Fibroblast of skin of back (primary cell): ENCODE measurements around the gene MAF.

Source experiments
- DNase-seq: peaks from one replicate; pipeline ENCODE4 v3.0.0-alpha.2; 2013

MAF gene

DNA sequence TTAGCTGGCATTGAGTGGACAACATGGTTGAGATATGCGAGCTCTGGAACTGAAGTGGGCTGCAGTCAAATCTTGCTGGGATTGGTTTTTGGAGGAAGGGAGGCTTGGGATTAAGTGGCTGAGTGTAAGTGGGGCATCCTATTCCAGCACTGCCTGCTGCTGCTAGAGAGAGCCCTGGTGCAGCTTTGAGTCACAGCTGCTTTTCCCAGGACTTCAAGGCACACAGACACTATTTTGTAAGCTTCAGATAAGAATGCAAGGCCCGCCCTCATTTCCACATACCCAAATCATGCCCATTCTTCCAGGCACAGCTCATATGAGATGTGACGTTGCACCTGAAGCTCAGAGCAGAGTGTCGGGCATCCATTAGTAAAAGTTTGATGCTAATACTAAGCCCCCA, 10.2 kb upstream of the MAF start:
- no peak for DNase-seq

DNA sequence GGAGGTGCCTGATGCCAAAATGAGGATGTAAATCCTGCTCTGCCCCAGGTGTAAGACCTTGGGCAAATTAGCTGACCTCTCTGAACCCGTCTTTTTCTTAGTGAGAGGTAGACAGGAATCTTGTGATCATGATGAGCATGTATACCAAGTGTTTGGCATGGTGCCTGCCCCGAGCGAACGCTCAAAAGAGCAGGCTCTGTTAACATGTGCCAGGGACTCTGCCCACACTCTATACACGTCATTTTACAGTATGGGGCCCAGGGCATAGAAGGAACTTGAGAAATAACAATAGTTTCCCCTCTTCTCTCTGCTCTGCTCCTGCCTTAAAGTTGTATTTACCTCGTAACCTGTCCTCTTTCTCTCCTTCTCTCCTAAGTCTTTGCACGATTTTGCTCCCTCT, 9.3 kb upstream of the MAF start:
- no peak for DNase-seq

DNA sequence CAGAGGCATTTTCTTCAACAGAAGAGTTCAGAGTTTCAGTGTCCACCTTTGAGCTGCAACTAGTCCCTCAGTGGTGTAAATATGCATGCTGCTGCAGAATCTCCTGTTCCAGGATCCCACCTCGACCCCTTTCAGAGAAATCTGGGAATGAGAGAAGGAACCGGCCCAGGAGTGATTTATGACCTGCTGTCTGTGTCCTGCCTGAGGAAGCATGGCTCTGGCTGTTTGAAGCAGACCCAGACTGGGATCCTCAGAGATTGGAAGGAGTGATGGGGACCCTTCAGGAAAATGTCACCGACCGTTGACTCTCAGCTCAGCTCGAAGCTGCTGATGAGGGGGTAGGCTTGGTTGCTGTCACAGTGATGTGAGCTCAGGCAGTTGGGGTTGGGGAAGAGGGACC, 8.4 kb upstream of the MAF start:
- DNase-seq = no peak

DNA sequence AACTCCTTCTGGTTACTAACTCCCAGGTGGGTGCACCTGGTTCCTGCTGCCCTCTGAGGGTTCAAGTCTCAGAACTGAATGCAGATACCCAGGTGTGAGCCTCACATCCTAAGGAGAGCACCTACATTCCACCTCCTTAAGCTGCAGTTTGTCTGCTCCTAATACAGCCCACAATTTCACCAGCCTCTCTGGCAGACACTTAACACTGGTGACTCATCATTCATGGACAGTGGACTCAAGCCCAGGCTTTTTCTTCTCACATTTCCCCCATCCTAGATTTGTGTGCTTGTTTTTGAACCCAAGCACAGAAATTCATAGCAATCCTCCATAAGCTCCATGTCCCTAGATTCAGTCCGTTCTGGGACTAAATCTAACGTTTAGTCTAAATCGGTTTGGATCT, 7.0 kb upstream of the MAF start:
- peak; percentile 72 for DNase-seq

DNA sequence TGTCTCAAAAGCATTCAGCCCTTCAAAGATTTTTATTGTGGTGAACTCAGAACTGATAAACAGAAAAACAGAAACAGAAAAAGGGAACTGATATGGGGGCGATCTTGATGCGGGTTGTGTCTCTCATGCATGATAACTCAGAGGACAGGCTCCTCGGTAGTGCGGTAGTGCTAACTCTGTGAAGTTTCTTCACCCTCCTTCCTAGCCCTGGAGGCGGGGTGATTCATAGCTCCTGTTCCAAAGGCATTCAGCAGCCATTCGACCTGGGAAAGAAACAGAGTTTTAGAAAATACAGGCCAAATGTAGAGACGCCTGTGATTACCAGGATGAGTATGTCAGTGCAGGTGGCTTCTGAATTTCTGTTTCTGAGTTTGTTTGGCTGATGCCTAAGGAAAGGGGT, 5.5 kb upstream of the MAF start:
- peak; percentile 35 for DNase-seq

DNA sequence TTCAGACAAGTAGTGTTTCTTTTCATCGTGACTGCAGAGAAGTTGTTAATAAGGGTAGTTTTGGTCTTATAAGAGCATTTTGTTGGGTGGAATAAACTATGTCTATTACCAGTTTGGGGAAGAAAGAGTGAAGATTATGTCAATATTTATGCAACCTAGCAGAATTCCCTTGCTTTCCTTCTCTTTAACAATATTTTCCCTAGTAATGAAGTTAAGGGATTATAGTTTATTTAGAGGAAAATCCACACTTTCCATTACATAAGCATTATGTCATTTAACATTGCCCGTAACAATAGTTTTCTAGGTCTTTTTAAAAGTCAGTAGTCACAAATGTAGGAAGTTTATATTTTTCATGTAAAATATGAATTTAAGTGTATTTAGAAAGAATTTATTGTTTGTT, 2.5 kb upstream of the MAF start:
- no peak for DNase-seq

DNA sequence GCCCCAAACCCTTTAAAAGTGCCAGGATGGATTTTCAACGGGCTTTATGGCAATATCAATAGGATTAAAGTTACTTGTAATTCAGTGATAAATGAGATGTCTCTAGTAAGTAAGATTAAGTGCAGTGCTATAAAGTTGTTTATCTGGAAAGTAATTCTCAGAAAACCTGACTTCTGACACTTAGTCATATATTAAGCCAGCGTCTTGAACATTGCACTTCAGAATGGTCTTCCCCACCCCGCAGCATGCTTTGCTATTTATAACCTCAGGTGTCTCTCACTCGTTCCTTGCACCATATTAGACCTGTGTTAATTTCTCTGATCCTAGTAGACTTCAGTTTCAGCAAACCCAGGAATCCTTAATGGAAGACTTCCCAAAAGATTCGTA, 2.1 kb upstream of the MAF start:
- DNase-seq = no peak

DNA sequence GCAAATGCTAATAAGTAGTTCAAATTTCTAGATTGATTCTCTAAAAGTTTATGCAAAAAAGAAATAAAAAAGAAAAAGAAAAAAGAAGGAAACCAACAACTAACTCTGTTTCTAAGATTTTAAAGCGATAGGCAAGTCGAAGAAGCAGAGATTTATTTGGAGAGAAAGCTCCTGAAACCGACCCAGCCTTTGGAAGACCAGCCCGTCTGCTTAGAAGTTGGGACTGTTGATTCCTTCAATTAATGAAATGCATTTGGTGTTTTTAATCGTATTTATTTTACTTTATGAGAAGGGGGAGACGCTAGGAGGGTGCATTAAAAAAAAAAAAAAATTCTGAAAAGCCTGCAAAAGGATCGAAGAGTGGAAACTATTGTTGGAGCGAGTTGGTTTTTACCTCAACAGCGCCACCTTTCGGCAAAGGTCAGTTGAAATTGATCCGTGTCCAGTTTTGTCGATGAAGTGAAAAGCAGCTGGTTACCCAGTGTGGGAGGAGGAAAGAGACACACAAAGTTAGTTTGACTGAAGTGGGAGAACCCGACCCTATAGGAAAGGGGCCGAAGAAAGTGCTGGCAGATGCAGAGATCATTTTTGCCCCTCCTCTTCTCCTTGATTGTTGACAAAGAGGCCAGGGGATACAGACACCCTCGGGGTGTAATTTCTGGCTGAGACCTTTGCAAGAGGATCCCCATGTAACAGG, 1.5 kb upstream of the MAF start:
- peak; percentile 75 for DNase-seq

DNA sequence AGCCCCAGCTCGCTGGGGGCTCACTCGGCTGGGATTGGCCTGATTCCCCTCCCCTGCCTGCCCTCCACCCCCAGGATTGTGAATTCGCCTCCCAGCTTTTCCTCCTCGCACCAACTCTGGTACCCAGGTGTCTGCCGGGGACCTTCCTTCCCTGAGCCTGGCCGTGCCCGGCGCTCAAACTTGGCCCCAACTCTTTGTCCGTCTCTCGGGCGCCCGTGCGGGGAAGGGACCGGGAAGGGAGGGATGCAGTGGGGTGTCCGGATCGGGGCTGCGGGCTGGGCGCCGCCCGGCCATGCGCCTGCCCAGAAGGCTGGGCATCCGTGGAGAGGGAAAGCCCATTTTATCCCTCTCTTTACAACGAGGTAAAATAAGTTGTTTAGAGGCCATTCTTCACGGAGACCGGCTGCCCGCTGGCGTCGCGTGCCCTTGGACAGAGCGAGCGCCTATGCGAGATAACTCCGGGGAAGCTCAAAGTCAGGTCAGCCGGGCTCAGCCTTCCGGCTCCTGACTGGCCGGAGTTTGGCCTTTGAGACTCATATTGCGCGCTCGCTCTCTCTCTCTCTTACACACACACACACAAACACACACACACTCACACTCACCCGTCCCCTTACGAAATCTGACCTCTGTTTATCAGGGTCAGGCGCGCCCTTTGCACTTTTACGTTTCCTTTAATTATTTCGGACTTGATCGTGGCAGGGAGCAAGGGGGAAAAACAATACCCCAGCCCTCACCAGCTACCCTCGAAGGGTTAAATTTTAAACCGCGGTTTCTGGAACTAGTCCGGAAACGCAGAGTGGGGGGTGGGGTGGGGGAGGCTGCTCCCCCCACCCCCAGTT, 774 bp upstream of the MAF start:
- peak; percentile 31 for DNase-seq

DNA sequence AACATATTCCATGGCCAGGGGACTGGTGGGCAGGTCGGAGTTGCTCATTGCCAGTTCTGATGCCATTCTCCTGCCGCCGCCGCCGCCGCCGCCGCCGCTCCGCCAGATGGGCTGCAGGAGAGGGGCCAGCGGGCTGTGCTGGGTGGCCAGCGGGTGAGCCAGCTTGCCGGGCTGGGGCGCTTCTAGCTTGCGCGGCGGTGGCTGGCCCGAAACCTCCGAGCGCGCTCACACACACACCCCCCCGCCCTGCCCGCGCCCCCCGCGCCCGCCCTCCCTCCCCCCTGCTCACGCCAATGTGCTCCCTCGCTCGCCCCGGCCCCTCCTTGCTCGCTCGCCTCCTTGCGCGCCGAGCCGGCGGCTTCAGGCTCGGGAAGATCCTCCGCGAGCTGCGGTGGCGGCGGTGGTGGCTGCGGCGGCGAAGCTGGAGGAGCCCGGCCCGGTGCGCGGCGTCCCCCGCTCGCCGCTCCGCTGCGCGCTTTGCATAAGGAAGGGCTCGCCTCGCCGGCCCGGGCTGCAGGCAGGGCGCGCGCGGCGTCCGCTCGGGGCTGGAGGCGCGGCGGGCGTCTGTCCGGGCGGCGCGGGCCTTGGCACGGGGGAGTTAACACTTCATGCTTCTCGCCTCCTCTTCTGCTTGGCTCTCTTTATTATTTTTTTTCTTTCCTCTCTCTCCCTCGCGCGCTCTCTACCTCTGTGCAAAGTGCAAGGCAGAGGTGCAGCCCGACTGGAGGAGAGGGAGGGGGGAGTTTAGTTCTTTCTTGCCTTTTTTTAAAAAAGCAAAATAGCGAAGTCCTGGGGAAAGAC, 500 bp downstream of the MAF start:
- peak; percentile 56 for DNase-seq

DNA sequence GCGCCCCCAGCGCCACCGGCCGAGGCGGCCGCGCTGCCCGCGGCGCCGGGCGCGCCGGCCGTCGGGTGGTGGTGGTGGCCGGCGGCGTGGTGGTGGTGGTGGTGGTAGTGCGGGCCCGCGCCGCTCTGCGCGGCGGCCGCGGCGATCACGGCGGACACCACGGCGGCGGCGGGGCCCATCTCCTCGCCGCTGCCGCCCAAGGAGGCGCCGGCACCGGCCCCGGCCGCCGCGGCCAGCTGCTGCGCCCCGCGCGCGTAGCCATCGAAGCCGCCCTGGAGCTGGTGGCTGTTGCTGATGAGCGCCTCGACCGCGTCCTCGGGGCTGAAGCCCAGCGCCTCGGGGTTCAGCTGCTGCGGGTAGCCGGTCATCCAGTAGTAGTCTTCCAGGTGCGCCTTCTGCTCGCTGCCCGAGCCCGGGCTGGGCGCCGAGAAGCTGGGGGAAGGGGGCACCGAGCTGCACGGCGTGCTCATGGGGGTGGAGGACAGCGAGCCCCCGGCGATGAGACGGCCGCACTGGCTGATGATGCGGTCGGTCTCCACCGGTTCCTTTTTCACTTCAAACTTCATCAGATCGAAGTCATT, 1.2 kb downstream of the MAF start:
- peak; percentile 25 for DNase-seq

DNA sequence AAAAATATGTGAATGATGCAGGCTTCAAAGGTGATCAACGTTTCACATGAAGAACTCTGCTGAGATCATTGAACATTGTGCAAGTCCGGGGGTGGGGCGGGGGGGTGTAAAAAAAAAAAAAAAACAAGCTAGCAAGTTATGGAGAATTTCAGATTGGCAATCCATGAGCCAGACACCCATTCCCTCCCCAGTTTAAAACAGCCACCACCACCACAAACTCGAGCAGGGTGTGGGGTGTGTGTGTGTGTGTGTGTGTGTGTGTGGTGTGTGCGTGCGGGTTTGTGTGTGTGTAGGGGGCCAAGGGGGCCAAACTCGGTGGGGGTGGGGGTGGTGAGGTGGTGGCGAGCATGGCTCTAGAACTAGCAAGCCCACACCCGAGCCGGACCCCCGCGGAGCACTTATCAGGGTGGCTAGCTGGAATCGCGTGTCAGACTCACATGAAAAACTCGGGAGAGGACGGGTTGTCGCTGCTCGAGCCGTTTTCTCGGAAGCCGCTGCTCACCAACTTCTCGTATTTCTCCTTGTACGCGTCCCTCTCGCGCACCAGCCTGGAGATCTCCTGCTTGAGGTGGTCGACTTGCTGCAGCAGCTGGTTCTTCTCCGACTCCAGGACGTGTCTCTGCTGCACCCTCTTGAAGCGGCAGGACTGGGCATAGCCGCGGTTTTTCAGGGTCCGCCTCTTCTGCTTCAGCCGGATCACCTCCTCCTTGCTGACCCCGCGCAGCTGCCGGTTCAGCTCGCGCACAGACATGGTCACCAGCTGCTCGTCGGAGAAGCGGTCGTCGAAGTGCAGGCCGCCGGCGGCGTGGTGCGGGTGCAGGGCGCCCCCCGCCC, 2.0 kb downstream of the MAF start:
- DNase-seq = peak; percentile 68

DNA sequence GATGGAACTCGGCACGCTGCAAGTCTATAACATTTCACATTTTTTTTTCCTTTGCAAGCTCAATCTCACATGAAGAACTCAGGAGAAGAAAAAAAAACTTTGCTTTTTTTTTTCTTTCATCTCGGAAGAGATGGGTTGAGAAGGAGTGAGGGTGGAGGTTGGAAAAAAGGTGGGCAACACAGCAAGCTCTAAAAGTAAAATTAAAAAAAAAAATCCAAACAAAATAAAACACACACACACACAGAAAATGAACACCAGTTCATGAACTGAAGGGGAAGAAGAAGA, 2.5 kb downstream of the MAF start:
- DNase-seq = no peak

DNA sequence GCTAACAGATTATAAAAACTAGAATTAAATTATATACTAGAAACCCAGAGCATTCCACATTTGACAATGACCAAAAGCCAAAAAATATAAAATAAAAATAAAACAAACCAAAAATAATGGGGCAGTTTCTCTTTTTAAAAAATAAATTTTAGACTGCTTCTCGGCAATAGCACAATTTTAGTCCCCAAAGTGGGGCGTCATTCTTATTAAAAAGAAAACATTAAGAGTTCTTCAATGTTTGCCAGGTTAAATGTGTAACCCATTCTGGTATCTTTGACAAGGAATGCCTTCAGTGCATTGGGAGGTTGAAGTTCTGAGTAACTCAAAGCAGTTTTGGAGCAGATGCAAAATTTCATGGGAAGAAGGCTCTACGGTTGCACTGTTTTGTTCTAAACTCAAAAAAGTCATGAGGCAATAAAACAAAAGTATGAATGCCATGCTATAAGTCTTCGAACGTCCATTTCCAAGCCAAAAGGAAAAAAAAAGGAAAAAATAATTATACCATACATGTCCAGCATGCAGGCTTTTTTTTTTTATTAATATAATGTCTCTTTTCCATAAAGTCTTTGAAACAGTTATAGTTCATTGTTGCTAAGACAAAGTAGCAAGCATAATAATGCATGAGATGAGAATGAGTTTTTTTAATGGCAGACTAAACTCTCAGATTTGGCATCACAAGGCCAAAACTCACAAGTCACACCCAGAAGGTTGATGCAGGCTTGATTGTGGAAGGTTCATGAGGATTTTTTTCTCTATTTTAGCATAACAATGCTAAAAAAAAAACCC, 3.1 kb downstream of the MAF start:
- no peak for DNase-seq

DNA sequence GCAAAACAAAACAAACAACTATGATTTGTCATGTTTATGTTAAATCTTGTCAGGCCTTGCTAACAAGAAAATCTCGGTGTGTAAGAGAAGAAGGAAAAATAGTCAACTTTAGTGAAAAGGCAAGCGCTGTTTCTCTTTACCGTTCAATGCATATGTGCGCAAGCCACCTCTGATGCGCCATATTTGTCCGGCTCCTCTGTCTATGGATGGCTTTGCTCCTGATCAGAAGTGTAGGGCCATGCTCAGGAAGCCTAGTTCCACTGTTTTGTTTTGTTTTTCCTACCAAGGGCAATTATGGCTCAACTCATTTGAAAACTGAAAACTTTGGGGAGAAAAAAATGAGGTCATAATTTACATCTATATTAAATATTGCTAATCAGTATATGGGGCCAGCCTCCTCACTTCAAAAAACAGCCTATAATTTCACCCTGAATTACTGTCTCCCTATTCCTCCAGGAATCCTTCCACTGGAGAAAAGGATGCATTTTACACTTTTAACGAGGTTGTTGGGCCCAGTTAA, 4.5 kb downstream of the MAF start:
- DNase-seq = no peak

DNA sequence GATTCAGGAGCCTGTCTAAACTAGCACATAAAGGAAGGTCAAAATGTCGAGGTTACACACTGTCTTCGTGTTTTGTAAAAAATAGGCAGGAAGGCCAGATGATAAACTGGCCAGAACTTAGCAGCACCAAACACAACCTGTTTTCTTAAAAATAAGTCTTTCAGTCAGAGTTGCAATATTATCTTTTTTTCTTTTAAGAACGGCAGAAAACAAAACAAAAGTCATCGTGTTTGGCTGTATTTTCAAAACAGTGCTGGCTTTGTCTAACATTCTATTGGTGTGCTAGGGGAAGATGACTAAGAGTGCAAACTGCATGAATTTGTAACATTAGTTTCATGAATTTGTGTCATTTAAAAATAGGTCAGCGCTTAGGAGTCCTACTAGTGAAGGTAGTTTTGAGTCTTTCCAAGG, 5.3 kb downstream of the MAF start:
- DNase-seq = peak; percentile 42

DNA sequence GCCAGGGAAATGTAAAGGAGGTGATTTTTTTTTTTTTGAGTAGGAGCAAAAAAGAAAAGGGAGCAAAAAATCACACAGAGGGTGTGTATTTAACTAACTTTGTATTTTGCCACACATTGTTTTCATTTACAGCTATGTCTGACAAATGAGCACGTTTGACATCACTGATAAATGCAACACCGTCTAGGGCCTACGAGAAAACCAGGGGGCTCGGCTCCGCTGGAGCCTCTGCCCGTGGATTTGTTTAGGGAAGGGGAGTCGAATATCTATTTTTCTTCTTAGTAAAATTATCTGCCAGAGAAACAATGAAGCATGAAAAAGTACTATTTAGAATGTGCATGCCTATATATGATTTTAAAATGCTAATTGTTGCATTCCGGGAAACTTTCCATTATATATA, 6.8 kb downstream of the MAF start:
- no peak for DNase-seq

DNA sequence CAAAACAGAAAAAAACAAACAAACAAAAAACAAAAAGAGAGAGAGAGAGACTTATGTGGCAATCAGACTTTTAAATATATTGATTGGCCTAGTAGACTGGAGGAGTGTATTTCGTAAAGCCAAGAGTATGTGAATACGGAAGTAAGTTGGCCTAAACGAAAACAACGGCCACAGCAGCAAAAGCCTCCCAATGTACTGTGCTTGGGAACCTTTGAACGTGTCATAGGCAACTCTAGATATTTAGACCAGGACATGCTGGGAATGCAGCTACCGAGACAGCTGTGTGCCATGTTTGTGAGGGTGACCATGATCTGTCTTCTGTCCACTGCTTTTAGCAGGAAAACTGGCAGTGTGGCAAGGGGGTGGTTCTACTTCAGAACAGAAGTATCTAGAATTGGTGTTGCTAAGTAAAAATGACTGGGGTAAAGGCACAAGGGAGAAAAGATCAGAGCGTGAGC, 7.4 kb downstream of the MAF start:
- DNase-seq = no peak

DNA sequence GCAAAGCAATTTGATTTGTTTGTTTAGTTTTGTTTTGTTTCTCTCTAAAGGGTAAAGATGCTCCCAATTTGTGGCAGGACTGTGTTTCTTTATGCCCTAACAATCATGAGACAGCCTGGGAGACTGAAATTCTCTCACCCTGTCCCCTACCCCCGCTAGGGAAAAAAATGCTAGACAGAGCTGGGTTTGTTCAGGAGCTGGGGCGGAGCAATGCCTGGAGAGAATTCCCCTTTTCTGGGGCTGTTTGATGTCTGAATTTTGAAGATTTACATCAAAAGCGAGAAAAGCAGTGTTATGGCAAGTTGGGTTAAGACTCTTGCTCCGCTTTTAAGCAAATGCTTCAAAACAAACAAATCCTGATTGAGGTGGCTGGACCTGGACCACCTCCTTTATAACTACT, 8.4 kb downstream of the MAF start:
- no peak for DNase-seq

DNA sequence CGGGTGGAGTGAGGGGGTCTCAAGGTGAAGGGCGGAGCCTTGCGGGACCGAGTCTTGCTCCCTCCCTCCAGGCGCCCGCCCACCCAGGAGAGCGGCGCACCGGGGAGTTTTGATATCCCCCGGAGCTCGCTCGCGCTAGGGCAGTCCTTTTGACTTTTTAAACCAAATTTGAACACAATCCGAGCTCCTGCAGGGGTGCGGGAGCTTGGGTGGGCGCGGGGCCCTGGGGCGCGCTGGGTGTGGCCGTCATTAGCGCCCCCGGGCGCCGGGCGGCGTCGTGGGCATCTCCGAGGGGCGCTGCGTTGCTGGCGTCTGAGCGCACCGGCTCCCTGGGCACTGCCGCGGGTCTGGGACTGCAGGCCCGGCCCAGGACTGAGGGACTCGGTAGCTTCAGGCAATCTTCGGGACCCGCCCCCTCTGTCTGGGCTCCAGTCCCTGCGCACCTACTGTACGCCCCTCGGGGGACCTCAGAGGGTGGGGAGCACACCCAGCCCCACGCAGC, 10.9 kb downstream of the MAF start:
- no peak for DNase-seq

DNA sequence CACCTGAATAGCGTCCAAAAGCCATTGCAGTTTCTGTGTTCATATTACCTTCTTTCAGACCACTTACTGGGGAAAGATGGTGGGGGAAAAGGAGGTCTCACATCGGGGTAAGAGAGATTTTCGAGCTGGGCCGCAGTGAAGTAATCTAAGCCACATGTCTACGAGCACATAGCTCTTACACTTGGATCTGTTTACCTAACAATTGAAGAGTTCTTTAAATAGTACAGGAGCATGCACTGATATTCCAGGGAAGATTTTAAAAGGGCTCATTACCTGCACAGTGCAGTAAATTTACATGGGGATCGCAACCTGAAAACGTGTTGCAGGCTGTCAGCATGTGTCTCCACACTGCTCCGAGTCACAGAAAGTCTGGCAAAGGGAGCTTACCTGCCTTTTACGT, 12.6 kb downstream of the MAF start:
- DNase-seq = no peak
